WERI-Rb-1 (cell line): ENCODE results near the gene OR5I1.

Experiments used
- DNase-seq: peaks from one replicate; pipeline ENCODE4 v3.0.0-alpha.2; 2020
- H3K27ac ChIP-seq: fragments of 250-450 bp; sonication (Bioruptor Pico); 2 replicates; pipeline ENCODE4 v1.5.1; 2020; ENCODE audit warnings: mild to moderate bottlenecking, moderate library complexity
- H3K27me3 ChIP-seq: fragments of 250-450 bp; sonication (Bioruptor Pico); 2 replicates; pipeline ENCODE4 v1.5.1; 2021; ENCODE audit warnings: mild to moderate bottlenecking, low read depth, moderate library complexity; ENCODE audit not compliant: insufficient read depth, severe bottlenecking
- H3K36me3 ChIP-seq: fragments of 250-450 bp; sonication (Bioruptor Pico); 2 replicates; pipeline ENCODE4 v1.5.1; 2020; ENCODE audit warnings: mild to moderate bottlenecking, moderate library complexity
- H3K4me3 ChIP-seq: 2 replicates; pipeline ENCODE4 v1.5.1; 2011; ENCODE audit warnings: low read depth, mild to moderate bottlenecking, control low read depth, low read length
- H3K9me3 ChIP-seq: fragments of 250-450 bp; sonication (Bioruptor Pico); 2 replicates; pipeline ENCODE4 v1.5.1; 2021; ENCODE audit warnings: mild to moderate bottlenecking, moderate library complexity; ENCODE audit not compliant: severe bottlenecking
- TF ChIP-seq, protein P1 (sequence below): IDR thresholded peaks from 2 replicates; pipeline ENCODE4 v1.5.1; 2011; ENCODE audit warnings: low read depth, mild to moderate bottlenecking, control low read depth, inconsistent platforms, low read length

Gene OR5I1

DNA sequence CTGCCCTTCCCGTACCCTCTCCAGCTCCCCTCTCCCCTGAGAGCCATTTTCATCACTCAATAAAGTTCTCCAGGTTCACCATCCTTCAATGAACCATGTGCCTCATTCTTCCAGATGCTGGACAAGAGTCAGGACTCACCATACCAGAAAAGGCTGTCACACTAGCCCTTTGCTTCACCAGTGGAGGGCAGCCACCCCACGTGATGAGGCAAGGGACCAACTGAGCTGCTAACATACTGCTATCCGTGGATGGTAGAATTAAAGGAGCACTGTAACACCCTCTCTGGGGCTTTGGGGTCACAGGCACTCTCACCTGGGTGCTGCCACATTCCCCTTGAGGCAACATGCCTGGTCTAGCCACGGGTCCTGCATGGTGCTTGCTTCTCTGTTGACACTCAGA is 13.1 kb upstream of the OR5I1 start:
- no peak overlapping the region for H3K4me3 ChIP-seq
- no peak for DNase-seq
- H3K36me3 ChIP-seq, result no peaks in the 10 kb centered on the region
- TF ChIP-seq, protein P1, sequence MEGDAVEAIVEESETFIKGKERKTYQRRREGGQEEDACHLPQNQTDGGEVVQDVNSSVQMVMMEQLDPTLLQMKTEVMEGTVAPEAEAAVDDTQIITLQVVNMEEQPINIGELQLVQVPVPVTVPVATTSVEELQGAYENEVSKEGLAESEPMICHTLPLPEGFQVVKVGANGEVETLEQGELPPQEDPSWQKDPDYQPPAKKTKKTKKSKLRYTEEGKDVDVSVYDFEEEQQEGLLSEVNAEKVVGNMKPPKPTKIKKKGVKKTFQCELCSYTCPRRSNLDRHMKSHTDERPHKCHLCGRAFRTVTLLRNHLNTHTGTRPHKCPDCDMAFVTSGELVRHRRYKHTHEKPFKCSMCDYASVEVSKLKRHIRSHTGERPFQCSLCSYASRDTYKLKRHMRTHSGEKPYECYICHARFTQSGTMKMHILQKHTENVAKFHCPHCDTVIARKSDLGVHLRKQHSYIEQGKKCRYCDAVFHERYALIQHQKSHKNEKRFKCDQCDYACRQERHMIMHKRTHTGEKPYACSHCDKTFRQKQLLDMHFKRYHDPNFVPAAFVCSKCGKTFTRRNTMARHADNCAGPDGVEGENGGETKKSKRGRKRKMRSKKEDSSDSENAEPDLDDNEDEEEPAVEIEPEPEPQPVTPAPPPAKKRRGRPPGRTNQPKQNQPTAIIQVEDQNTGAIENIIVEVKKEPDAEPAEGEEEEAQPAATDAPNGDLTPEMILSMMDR, result no peak
- H3K27ac ChIP-seq, result no peak overlapping the region
- H3K27me3 ChIP-seq, result peaks cover 32% of the 10 kb centered on the region
- no peaks in the 10 kb centered on the region for H3K9me3 ChIP-seq

DNA sequence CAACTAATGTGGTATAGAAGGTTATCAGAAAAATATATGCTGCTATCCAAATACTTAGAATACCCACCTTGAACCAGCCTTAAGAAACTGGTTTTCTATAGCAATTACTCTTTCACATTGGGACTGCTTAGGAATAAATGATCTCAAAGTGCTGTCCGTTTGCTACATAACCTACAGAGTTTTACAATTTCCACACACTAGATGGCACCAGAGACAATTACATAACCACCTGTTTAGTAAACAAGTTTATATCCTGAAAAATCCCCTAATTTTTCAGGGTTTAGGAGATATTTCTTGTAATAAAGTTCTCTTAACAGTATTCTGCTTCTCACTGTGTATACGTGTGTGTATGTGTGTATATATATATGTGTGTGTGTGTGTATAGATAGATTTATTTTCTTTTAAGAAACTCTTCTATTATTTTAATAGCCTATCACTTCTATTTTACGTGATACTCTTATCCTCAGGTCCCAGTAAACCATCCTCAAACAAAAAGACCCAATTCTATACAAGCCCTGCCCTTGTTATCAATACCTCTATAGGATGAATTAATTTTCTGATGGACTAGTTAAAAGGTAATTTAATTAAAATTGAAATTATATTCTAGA is 6.7 kb upstream of the OR5I1 start:
- H3K9me3 ChIP-seq, result no peaks in the 10 kb centered on the region
- H3K4me3 ChIP-seq, result no peak overlapping the region
- DNase-seq, result no peak
- TF ChIP-seq, protein P1, result no peak
- no peak overlapping the region for H3K27ac ChIP-seq
- H3K36me3 ChIP-seq, result no peaks in the 10 kb centered on the region
- peaks cover 37% of the 10 kb centered on the region for H3K27me3 ChIP-seq

DNA sequence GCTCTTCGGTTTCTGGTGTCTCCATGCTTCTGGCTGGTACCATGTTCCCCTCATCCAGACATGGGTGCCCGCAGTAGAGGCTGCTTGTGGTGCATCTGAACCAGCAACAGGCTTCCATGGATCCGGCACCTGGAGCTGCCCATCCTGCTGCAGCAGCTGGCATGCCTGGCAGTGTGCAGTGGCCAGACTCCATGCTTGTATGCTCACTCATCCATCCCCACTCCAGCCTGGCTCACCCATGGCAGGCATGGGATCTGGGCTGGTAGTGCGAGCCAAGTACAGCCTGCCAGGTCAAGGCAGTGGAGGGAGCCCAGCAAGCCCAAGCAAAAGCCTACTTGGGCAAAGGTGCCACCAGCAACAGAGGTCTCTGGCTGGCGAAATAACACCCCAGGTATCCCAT is 15.7 kb downstream of the OR5I1 start:
- TF ChIP-seq, protein P1, result no peak
- Histone ChIP-seq H3K9me3 (no peaks in the 10 kb centered on the region), H3K36me3 (no peaks in the 10 kb centered on the region), H3K27ac (no peak overlapping the region), H3K4me3 (no peak overlapping the region), H3K27me3 (peaks cover 31% of the 10 kb centered on the region)
- no peak for DNase-seq

DNA sequence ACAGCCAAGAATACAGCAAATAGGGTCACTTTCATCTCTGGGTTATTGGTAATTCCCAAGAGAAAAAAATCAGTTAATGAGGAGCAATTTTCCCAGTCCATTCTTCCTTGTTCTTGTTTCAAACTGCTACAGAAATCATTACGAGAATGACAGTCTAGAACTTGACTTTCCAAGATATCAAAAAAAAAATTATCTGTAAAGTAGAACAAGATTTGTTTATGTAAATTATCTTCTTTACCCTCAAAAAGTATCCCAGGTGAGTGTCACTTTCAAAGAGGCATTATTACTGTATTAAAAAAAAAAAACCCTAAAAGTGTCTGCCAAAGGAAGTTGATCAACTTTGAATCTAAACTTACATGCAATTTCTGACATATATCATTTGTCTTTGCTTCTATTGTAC is 21.7 kb downstream of the OR5I1 start, which contains the start of gene OR5W2:
Gene OR5W2, minus strand, starts transcription at position 101 of the 400 bp plus-strand sequence. Its CDS starts 0 bp downstream, at position 101.
- no peaks in the 10 kb centered on the region for H3K9me3 ChIP-seq
- no peak for DNase-seq
- H3K27ac ChIP-seq, result no peak within 1 kb of the TSS
- peaks cover 31% of the 10 kb centered on the region for H3K27me3 ChIP-seq
- TF ChIP-seq, protein P1, result no peak
- H3K4me3 ChIP-seq, result no peak within 1 kb of the TSS
- no peaks in the 10 kb centered on the region for H3K36me3 ChIP-seq

DNA sequence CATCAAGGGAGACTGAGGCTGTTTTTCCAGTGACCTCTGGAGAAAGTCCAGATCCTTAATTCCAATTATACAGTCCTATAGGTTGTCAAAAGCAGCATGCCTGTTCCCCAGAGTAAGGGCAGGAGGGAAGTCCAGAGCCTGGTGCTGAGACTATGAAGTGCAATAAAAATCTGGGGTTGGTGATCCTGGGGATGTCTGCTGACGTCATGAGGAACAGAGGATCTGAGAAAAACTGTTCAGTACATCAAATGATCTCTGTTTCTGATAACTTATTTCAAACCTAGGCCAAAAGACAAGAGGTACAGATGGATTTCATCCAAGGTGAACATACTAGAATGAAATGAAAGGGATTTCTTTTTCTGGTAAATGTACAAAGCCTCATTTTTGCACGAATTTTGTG is 33.9 kb downstream of the OR5I1 start:
- no peaks in the 10 kb centered on the region for H3K36me3 ChIP-seq
- no peaks in the 10 kb centered on the region for H3K9me3 ChIP-seq
- DNase-seq, result no peak

More for the DNA sequence above, 33.9 kb downstream of the OR5I1 start:
- Histone ChIP-seq H3K4me3 (no peak overlapping the region), H3K27ac (no peak overlapping the region), H3K27me3 (peaks cover 6% of the 10 kb centered on the region)
- TF ChIP-seq, protein P1, result no peak
